ENCODE data around the gene NPIPA3.
"Not testable (repeated sequence)": the region's sequence is repeated elsewhere in the genome, so short reads cannot be mapped to it uniquely, and the experiment has no call there.

NPIPA3 gene

GRCh38 chr16:14681115-14681514, 22.1 kb upstream of the NPIPA3 start:
- Histone ChIP-seq H3K9ac (ENCODE audit: low read length) (no peak overlapping the region), H3K36me3 (ENCODE audit: insufficient read depth, low read length) (no peaks in the 10 kb centered on the region), H3K9me2 (ENCODE audit: low read depth, low read length) (no peaks in the 10 kb centered on the region), H3K27ac (ENCODE audit: low read depth, low read length, poor library complexity, severe bottlenecking) (no peak overlapping the region), H2AFZ (ENCODE audit: low read length) (no peak overlapping the region), H3K4me1 (ENCODE audit: insufficient read depth, low read length, severe bottlenecking) (no peaks in the 10 kb centered on the region), H3K4me3 (ENCODE audit: low read depth, low read length, poor library complexity, severe bottlenecking) (no peak overlapping the region), H3K79me2 (ENCODE audit: insufficient read depth, low read length) (no peaks in the 10 kb centered on the region), H3K27me3 (ENCODE audit: insufficient read depth, low read length) (no peaks in the 10 kb centered on the region), H3K4me2 (ENCODE audit: low read length) (no peak overlapping the region), H3K9me3 (ENCODE audit: low read length) (no peaks in the 10 kb centered on the region), H3F3A (ENCODE audit: insufficient read depth, low read length) (no peaks in the 10 kb centered on the region), H4K20me1 (ENCODE audit: insufficient read depth, low read length) (no peaks in the 10 kb centered on the region)
- TF ChIP-seq EZH2 (IDR thresholded peaks at IDR 0.05; ENCODE audit: borderline replicate concordance, low read length): no peak
- no peak for TF ChIP-seq CTCF (IDR thresholded peaks at IDR 0.05; ENCODE audit: low read length)

- H3K4me1 ChIP-seq (ENCODE audit: insufficient read depth, low read length, severe bottlenecking): no peaks in the 10 kb centered on the region
- no peak overlapping the region for H3K4me3 ChIP-seq (ENCODE audit: low read depth, low read length, poor library complexity, severe bottlenecking)
- H3K27ac ChIP-seq (ENCODE audit: low read depth, low read length, poor library complexity, severe bottlenecking): no peak overlapping the region
- H3K36me3 ChIP-seq (ENCODE audit: insufficient read depth, low read length): no peaks in the 10 kb centered on the region
- H2AFZ ChIP-seq (ENCODE audit: low read length): no peak overlapping the region
- H3K27me3 ChIP-seq (ENCODE audit: insufficient read depth, low read length): no peaks in the 10 kb centered on the region
- H3K4me2 ChIP-seq (ENCODE audit: low read length): no peak overlapping the region
- TF ChIP-seq CTCF (IDR thresholded peaks at IDR 0.05; ENCODE audit: low read length) (no peak), EZH2 (IDR thresholded peaks at IDR 0.05; ENCODE audit: borderline replicate concordance, low read length) (no peak)
- no peaks in the 10 kb centered on the region for H4K20me1 ChIP-seq (ENCODE audit: insufficient read depth, low read length)
- H3K79me2 ChIP-seq (ENCODE audit: insufficient read depth, low read length): no peaks in the 10 kb centered on the region
- H3K9ac ChIP-seq (ENCODE audit: low read length): no peak overlapping the region
- H3F3A ChIP-seq (ENCODE audit: insufficient read depth, low read length): no peaks in the 10 kb centered on the region
- H3K9me3 ChIP-seq (ENCODE audit: low read length): no peaks in the 10 kb centered on the region
- no peaks in the 10 kb centered on the region for H3K9me2 ChIP-seq (ENCODE audit: low read depth, low read length)
Measured at GRCh38 chr16:14682121-14682520, 21.1 kb upstream of the NPIPA3 start.

- not testable (repeated sequence) for H3F3A ChIP-seq (ENCODE audit: insufficient read depth, low read length); H3K9me3 ChIP-seq (ENCODE audit: low read length); H4K20me1 ChIP-seq (ENCODE audit: insufficient read depth, low read length); H3K27ac ChIP-seq (ENCODE audit: low read depth, low read length, poor library complexity, severe bottlenecking); H2AFZ ChIP-seq (ENCODE audit: low read length); H3K27me3 ChIP-seq (ENCODE audit: insufficient read depth, low read length); H3K36me3 ChIP-seq (ENCODE audit: insufficient read depth, low read length); H3K4me2 ChIP-seq (ENCODE audit: low read length); H3K9me2 ChIP-seq (ENCODE audit: low read depth, low read length); H3K9ac ChIP-seq (ENCODE audit: low read length); H3K4me3 ChIP-seq (ENCODE audit: low read depth, low read length, poor library complexity, severe bottlenecking); H3K79me2 ChIP-seq (ENCODE audit: insufficient read depth, low read length); H3K4me1 ChIP-seq (ENCODE audit: insufficient read depth, low read length, severe bottlenecking)
Measured at GRCh38 chr16:14685870-14686793, 17.1 kb upstream of the NPIPA3 start.

DNA sequence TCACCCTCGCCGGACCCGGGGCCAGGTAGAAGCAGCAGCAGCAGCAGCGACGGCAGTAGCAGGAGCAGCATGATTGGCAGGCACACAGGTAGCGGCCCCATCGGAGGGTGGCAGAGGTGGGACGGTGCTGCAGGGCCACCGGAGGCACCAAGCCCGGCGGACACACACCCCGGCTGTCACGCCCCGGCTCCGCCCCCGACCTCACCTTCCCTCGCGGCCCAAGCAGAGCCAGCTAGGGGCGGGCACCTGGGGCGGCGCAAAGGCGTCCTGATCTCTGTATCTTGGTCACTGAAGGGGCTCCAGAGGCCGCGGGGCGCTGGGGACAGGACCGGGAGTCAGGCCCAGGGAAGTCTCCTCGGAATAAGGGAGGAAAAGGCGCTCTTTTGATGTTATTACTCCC, 9.1 kb upstream of the NPIPA3 start, which contains the start of gene PLA2G10:
PLA2G10 (minus strand) TSS at position 180 of the 400 bp plus-strand sequence; CDS start at position 101, 79 bp downstream.
- not testable (repeated sequence) for H3K4me3 ChIP-seq (ENCODE audit: low read depth, low read length, poor library complexity, severe bottlenecking); H2AFZ ChIP-seq (ENCODE audit: low read length); H3K9me2 ChIP-seq (ENCODE audit: low read depth, low read length); H3K4me2 ChIP-seq (ENCODE audit: low read length); H3K27ac ChIP-seq (ENCODE audit: low read depth, low read length, poor library complexity, severe bottlenecking); H3K36me3 ChIP-seq (ENCODE audit: insufficient read depth, low read length); H3F3A ChIP-seq (ENCODE audit: insufficient read depth, low read length); H3K4me1 ChIP-seq (ENCODE audit: insufficient read depth, low read length, severe bottlenecking); H3K9me3 ChIP-seq (ENCODE audit: low read length); H3K79me2 ChIP-seq (ENCODE audit: insufficient read depth, low read length); H3K27me3 ChIP-seq (ENCODE audit: insufficient read depth, low read length); H3K9ac ChIP-seq (ENCODE audit: low read length); H4K20me1 ChIP-seq (ENCODE audit: insufficient read depth, low read length)

DNA sequence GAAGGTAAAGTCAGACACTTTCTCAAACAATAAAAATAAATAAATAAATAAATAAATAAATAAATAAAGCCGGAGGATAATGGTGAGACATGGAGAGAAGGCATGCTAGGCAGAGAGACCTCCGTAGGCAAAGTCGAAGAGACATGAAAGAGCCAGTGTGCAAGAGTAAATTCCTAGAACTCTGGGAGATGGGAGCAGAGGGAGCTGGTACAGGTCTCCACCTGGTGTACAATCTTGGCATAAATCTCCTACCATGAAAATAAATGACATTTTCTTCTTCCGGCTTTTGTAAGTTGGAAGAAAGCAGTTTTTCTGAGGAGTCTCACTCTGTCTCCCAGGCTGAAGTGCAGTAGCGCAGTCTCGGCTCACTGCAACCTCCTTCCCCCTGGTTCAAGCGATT, 1.4 kb upstream of the NPIPA3 start:
- not testable (repeated sequence) for H3K4me3 ChIP-seq (ENCODE audit: low read depth, low read length, poor library complexity, severe bottlenecking); H3K9me2 ChIP-seq (ENCODE audit: low read depth, low read length); H3K4me2 ChIP-seq (ENCODE audit: low read length); H3F3A ChIP-seq (ENCODE audit: insufficient read depth, low read length); H3K4me1 ChIP-seq (ENCODE audit: insufficient read depth, low read length, severe bottlenecking); H3K27me3 ChIP-seq (ENCODE audit: insufficient read depth, low read length); H2AFZ ChIP-seq (ENCODE audit: low read length); H4K20me1 ChIP-seq (ENCODE audit: insufficient read depth, low read length); H3K27ac ChIP-seq (ENCODE audit: low read depth, low read length, poor library complexity, severe bottlenecking); H3K9ac ChIP-seq (ENCODE audit: low read length); H3K36me3 ChIP-seq (ENCODE audit: insufficient read depth, low read length); H3K79me2 ChIP-seq (ENCODE audit: insufficient read depth, low read length); H3K9me3 ChIP-seq (ENCODE audit: low read length)

- not testable (repeated sequence) for H3K27me3 ChIP-seq (ENCODE audit: insufficient read depth, low read length); H3K79me2 ChIP-seq (ENCODE audit: insufficient read depth, low read length); H3K27ac ChIP-seq (ENCODE audit: low read depth, low read length, poor library complexity, severe bottlenecking); H3F3A ChIP-seq (ENCODE audit: insufficient read depth, low read length); H3K36me3 ChIP-seq (ENCODE audit: insufficient read depth, low read length); H3K9me3 ChIP-seq (ENCODE audit: low read length); H3K9me2 ChIP-seq (ENCODE audit: low read depth, low read length); H2AFZ ChIP-seq (ENCODE audit: low read length); H3K4me2 ChIP-seq (ENCODE audit: low read length); H4K20me1 ChIP-seq (ENCODE audit: insufficient read depth, low read length); H3K4me3 ChIP-seq (ENCODE audit: low read depth, low read length, poor library complexity, severe bottlenecking); H3K9ac ChIP-seq (ENCODE audit: low read length); H3K4me1 ChIP-seq (ENCODE audit: insufficient read depth, low read length, severe bottlenecking)
Measured at GRCh38 chr16:14702672-14703071, 539 bp upstream of the NPIPA3 start.

Data from OCI-LY1 (cell line).